RWPE2 (cell line): ENCODE data around the gene MYBPC2.

ENCODE experiments used
- ATAC-seq: fragments of 200-7000 bp; cut with Tn5 transposase; 3 replicates; pipeline ENCODE4 v1.9.1; 2021; ENCODE audit warnings: low read depth
- DNase-seq: peaks from one replicate; pipeline ENCODE4 v3.0.0-alpha.2; 2020; ENCODE audit warnings: low spot score
- H3K27ac ChIP-seq: fragments of 450-650 bp; 2 replicates; pipeline ENCODE4 v1.5.1; 2017; ENCODE audit warnings: mild to moderate bottlenecking; ENCODE audit not compliant: poor library complexity, severe bottlenecking
- H3K27me3 ChIP-seq: fragments of 250-450 bp; sonication (Bioruptor Pico); 2 replicates; pipeline ENCODE4 v1.5.1; 2021; ENCODE audit warnings: mild to moderate bottlenecking, moderate library complexity; ENCODE audit not compliant: insufficient read depth, poor library complexity, severe bottlenecking
- H3K36me3 ChIP-seq: fragments of 250-450 bp; sonication (Bioruptor Pico); 2 replicates; pipeline ENCODE4 v1.5.1; 2020; ENCODE audit warnings: low read depth, mild to moderate bottlenecking, moderate library complexity
- H3K4me1 ChIP-seq: fragments of 250-450 bp; sonication (Bioruptor Pico); 2 replicates; pipeline ENCODE4 v1.5.1; 2021; ENCODE audit warnings: mild to moderate bottlenecking, moderate library complexity; ENCODE audit not compliant: insufficient read depth, poor library complexity, severe bottlenecking
- H3K4me3 ChIP-seq: fragments of 250-450 bp; sonication (Bioruptor Pico); 2 replicates; pipeline ENCODE4 v1.5.1; 2021; ENCODE audit warnings: mild to moderate bottlenecking, moderate library complexity; ENCODE audit not compliant: severe bottlenecking
- H3K9me3 ChIP-seq: fragments of 250-450 bp; sonication (Bioruptor Pico); 2 replicates; pipeline ENCODE4 v1.5.1; 2021; ENCODE audit warnings: mild to moderate bottlenecking, moderate library complexity; ENCODE audit not compliant: severe bottlenecking
- CTCF ChIP-seq: fragments of 450-650 bp; IDR thresholded peaks from one replicate; pipeline ENCODE4 v1.5.1; 2017; ENCODE audit warnings: mild to moderate bottlenecking, moderate library complexity; ENCODE audit not compliant: poor library complexity, severe bottlenecking

MYBPC2 gene

GRCh38 chr19:50476224-50476906 is 43.7 kb downstream of the MYBPC2 start, which contains the start of the genes EMC10 and GARIN5A:
Gene EMC10, plus strand, starts transcription at chr19:50476507. Its CDS starts 38 bp downstream, at chr19:50476545.
Gene GARIN5A, minus strand, starts transcription at chr19:50476848. Its CDS starts 460 bp downstream, at chr19:50476388.
- no peaks in the 10 kb centered on the region for H3K4me1 ChIP-seq
- peak within 1 kb of the TSS; percentile 35 for H3K27ac ChIP-seq
- H3K27me3 ChIP-seq: no peaks in the 10 kb centered on the region
- ATAC-seq (peak; percentile 89), DNase-seq (peak; percentile 93)
- no peaks in the 10 kb centered on the region for H3K9me3 ChIP-seq
- no peak for TF ChIP-seq CTCF
- peak within 1 kb of the TSS; percentile 59 for H3K4me3 ChIP-seq
- peaks cover 14% of the 10 kb centered on the region for H3K36me3 ChIP-seq

- ATAC-seq (no peak), DNase-seq (no peak)
- Histone ChIP-seq H3K36me3 (peaks cover 14% of the 10 kb centered on the region), H3K9me3 (no peaks in the 10 kb centered on the region), H3K27me3 (no peaks in the 10 kb centered on the region), H3K27ac (peak overlapping the region; percentile 35), H3K4me3 (peak overlapping the region; percentile 59), H3K4me1 (no peaks in the 10 kb centered on the region)
- TF ChIP-seq CTCF: no peak
These were observed 44.2 kb downstream of the MYBPC2 start for GRCh38 chr19:50476907-50477238.

GRCh38 chr19:50477751-50478515 is 45.2 kb downstream of the MYBPC2 start:
- Histone ChIP-seq H3K4me1 (no peaks in the 10 kb centered on the region), H3K36me3 (peaks cover 14% of the 10 kb centered on the region), H3K9me3 (no peaks in the 10 kb centered on the region), H3K4me3 (no peak overlapping the region), H3K27me3 (no peaks in the 10 kb centered on the region), H3K27ac (no peak overlapping the region)
- no peak for ATAC-seq
- TF ChIP-seq CTCF: no peak
- DNase-seq: no peak

GRCh38 chr19:50478901-50479715 is 46.4 kb downstream of the MYBPC2 start:
- Histone ChIP-seq H3K27ac (no peak overlapping the region), H3K9me3 (no peaks in the 10 kb centered on the region), H3K36me3 (peaks cover 14% of the 10 kb centered on the region), H3K27me3 (no peaks in the 10 kb centered on the region), H3K4me1 (no peaks in the 10 kb centered on the region), H3K4me3 (no peak overlapping the region)
- ATAC-seq (no peak), DNase-seq (no peak)
- peak; percentile 31 for TF ChIP-seq CTCF
